GM12873 (cell line): ENCODE data around the gene CNP.

Experiments used
- CTCF ChIP-seq: IDR thresholded peaks from 2 replicates; pipeline ENCODE4 v1.5.1; 2012; ENCODE audit warnings: low read depth, mild to moderate bottlenecking, moderate library complexity, low read length, control low read depth; ENCODE audit not compliant: insufficient read depth; ENCODE audit errors: missing control alignments

CNP gene

GRCh38 chr17:42005166-42005565 lies 38.6 kb downstream of the CNP start:
- TF ChIP-seq CTCF = no peak

GRCh38 chr17:42009170-42009569 lies 42.6 kb downstream of the CNP start:
- peak; percentile 30 for TF ChIP-seq CTCF

- TF ChIP-seq CTCF = no peak
Measured at GRCh38 chr17:42010898-42011516, 44.4 kb downstream of the CNP start.

- no peak for TF ChIP-seq CTCF
Measured at GRCh38 chr17:42016411-42016831, 49.8 kb downstream of the CNP start.

- peak; percentile 2 for TF ChIP-seq CTCF
Measured at GRCh38 chr17:42016941-42017865, 50.6 kb downstream of the CNP start, which contains the start of gene DNAJC7. DNAJC7 (minus strand) TSS chr17:42017439; CDS start chr17:42017416, 23 bp downstream.

GRCh38 chr17:42017866-42018200 lies 51.2 kb downstream of the CNP start:
- no peak for TF ChIP-seq CTCF

- no peak for TF ChIP-seq CTCF
Measured at GRCh38 chr17:42018339-42018738, 51.7 kb downstream of the CNP start.
